Calu3 (cell line): Measurements from ENCODE around the gene CCND3. TPM values are rescaled to one million over a fixed set of nuclear protein-coding genes. Genes with fewer than 3 reads are reported as not detected.

Experiments used
- BruUV-seq: library from RNA; stranded (reverse); fragments of 400-500 nt; replicated peaks from 2 replicates; lab custom pipeline; 2021; lab: Mats Ljungman, UMichigan
- CTCF ChIA-PET: fragments of 300-600 bp; sonication (Branson Sonifier 250); formaldehyde crosslinking; loops from one replicate; lab custom pipeline; 2022; ENCODE audit warnings: antibody characterized with exemption; lab: Charles Lee
- DNase-seq: peaks from one replicate; pipeline ENCODE4 v3.0.0; 2022
- H3K27ac Mint-ChIP-seq: one replicate; pipeline ENCODE4 v1.8.0; 2022; ENCODE audit warnings: mixed read lengths; ENCODE audit not compliant: unreplicated experiment
- H3K27me3 Mint-ChIP-seq: one replicate; pipeline ENCODE4 v1.8.0; 2022; ENCODE audit warnings: mixed read lengths; ENCODE audit not compliant: unreplicated experiment
- H3K36me3 Mint-ChIP-seq: one replicate; pipeline ENCODE4 v1.8.0; 2022; ENCODE audit warnings: mild to moderate bottlenecking, moderate library complexity, mixed read lengths; ENCODE audit not compliant: insufficient read depth, unreplicated experiment
- H3K4me1 Mint-ChIP-seq: one replicate; pipeline ENCODE4 v1.8.0; 2022; ENCODE audit warnings: mild to moderate bottlenecking, low read depth, mixed read lengths; ENCODE audit not compliant: unreplicated experiment
- H3K4me3 Mint-ChIP-seq: one replicate; pipeline ENCODE4 v1.8.0; 2022; ENCODE audit warnings: mild to moderate bottlenecking, low read depth, moderate library complexity, mixed read lengths; ENCODE audit not compliant: unreplicated experiment
- H3K9me3 Mint-ChIP-seq: one replicate; pipeline ENCODE4 v1.8.0; 2022; ENCODE audit warnings: low read depth, mixed read lengths; ENCODE audit not compliant: unreplicated experiment
- CTCF ChIP-seq: fragments of 200-600 bp; IDR thresholded peaks from one replicate; pipeline ENCODE4 v1.8.0; 2022; ENCODE audit warnings: antibody characterized with exemption; ENCODE audit not compliant: unreplicated experiment
- intact Hi-C: fragments of 100-400 bp; cut with micrococcal nuclease; formaldehyde crosslinking; loops from one replicate; pipeline ENCODE4 v1.10.0; 2022; ENCODE audit not compliant: unreplicated experiment
- total RNA-seq: library from RNA; stranded (reverse); gene quantifications from 2 replicates; pipeline ENCODE4 v1.2.3, GENCODE V29; 2022

Gene CCND3
- total RNA-seq, 1 experiment from 2014 or later = 77.4 TPM

- Mint-ChIP-seq H3K27me3 (no peaks in the 10 kb centered on the region), H3K4me3 (no peak overlapping the region), H3K36me3 (peaks cover 57% of the 10 kb centered on the region), H3K9me3 (no peaks in the 10 kb centered on the region), H3K27ac (no peak overlapping the region), H3K4me1 (peaks cover 25% of the 10 kb centered on the region)
- intact Hi-C loops = no loop called here
- no peak for TF ChIP-seq CTCF
- TSS peak; percentile 10 for BruUV-seq
- no peak for DNase-seq
- CTCF ChIA-PET = interaction anchor here (0.6 to 2.5 kb wide), 3 partner anchors 14 to 116 kb away, joined by 5 to 10 read pairs (median 7); partner anchors contain the start of genes BYSL, MED20 and TAF8
Observed at GRCh38 chr6:41935193-41935574, 6.4 kb downstream of the CCND3 start.

DNA sequence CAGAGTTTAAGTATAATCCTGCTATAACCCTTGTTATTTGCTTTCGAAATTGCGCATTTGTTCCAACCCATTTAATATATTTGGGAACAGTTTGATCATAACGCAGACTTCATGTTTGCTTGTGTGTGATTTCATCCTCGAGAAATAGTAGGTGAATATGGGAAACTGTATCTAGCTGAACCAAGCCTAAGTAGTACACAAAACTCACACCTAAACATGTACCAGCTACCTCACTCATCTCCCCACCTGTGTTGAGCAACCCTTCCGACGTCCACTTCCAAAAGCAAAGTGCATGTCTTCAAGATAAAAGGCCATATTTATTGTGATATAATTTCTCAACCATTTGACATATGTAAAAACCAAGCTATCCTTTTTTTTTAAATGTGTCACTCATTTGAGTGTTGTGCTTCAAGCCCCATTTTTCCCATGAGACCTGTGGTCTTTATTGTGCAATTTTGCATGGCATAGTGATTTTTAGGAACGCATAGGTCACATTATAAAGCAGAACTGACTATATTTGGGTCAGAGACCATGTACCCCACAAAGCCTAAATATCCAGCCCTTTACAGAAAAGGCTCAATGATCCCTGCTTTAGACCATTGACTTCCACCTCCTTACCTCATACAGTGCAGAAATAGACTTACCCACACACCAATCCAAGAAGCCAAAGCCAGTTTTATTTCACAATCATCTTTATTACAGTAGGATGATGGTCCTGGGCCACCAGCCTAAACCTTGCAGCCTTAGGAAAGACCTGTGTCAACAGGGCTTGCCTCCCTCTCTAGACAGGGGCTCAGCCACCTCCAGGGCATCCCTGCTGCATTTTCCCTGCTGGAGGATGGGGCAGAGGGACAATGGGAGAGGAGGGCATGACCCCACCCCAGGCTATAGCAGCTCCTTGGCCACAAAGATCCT lies 7.1 kb downstream of the CCND3 start:
- Mint-ChIP-seq H3K27me3 (no peaks in the 10 kb centered on the region), H3K4me1 (peaks cover 19% of the 10 kb centered on the region), H3K4me3 (no peak overlapping the region), H3K36me3 (peaks cover 51% of the 10 kb centered on the region), H3K9me3 (no peaks in the 10 kb centered on the region), H3K27ac (no peak overlapping the region)
- no peak for DNase-seq
- CTCF ChIA-PET = interaction anchor here (0.6 to 2.5 kb wide), 3 partner anchors 13 to 116 kb away, joined by 3 to 10 read pairs (median 5); partner anchors contain the start of genes BYSL, MED20 and TAF8
- no TSS peak for BruUV-seq
- intact Hi-C loops = no loop called here
- no peak for TF ChIP-seq CTCF

- Mint-ChIP-seq H3K27me3 (no peaks in the 10 kb centered on the region), H3K4me1 (peaks cover 8% of the 10 kb centered on the region), H3K27ac (no peak overlapping the region), H3K4me3 (no peak overlapping the region), H3K9me3 (no peaks in the 10 kb centered on the region), H3K36me3 (peaks cover 69% of the 10 kb centered on the region)
- intact Hi-C loops = no loop called here
- no TSS peak for BruUV-seq
- DNase-seq = no peak
- CTCF ChIA-PET = interaction anchor here (0.5 kb wide), 1 partner anchor 102 kb away, joined by 3 read pairs; no protein-coding TSS in a partner anchor
- TF ChIP-seq CTCF = no peak
Observed at GRCh38 chr6:41932378-41932777, 9.2 kb downstream of the CCND3 start.

GRCh38 chr6:41931792-41932191 lies 9.8 kb downstream of the CCND3 start:
- no peak for DNase-seq
- Mint-ChIP-seq H3K27me3 (no peaks in the 10 kb centered on the region), H3K27ac (no peak overlapping the region), H3K9me3 (no peaks in the 10 kb centered on the region), H3K4me3 (no peak overlapping the region), H3K36me3 (peaks cover 64% of the 10 kb centered on the region), H3K4me1 (peaks cover 8% of the 10 kb centered on the region)
- CTCF ChIA-PET = no interaction called here
- intact Hi-C loops = no loop called here
- TF ChIP-seq CTCF = no peak
- no TSS peak for BruUV-seq
